HL-60 (cell line): ENCODE data around the gene VWA2.

Source experiments
- DNase-seq, 2 experiments: peaks; one replicate each; pipeline ENCODE4 v3.0.0-alpha.2; 2010 to 2020; ENCODE audit warnings: low read depth in 1 of 2, low spot score in 1 of 2
- H3K27ac ChIP-seq: fragments of 250-450 bp; sonication (Bioruptor Pico); replicated peaks from 2 replicates; pipeline ENCODE4 v1.5.1; 2020; ENCODE audit warnings: mild to moderate bottlenecking, moderate library complexity
- H3K27me3 ChIP-seq: fragments of 250-450 bp; sonication (Bioruptor Pico); 2 replicates; pipeline ENCODE4 v1.5.1; 2021; ENCODE audit warnings: mild to moderate bottlenecking, moderate library complexity; ENCODE audit not compliant: insufficient read depth, poor library complexity, severe bottlenecking
- H3K4me3 ChIP-seq: replicated peaks from 2 replicates; pipeline ENCODE4 v1.5.1; 2011; ENCODE audit warnings: mild to moderate bottlenecking, control low read depth, low read length; ENCODE audit not compliant: insufficient read depth
- GABPA ChIP-seq: IDR thresholded peaks from 2 replicates; pipeline ENCODE4 v1.6.1; 2012; ENCODE audit warnings: low read depth
- POLR2AphosphoS5 ChIP-seq: IDR thresholded peaks from 2 replicates; pipeline ENCODE4 v1.6.1; 2012; ENCODE audit warnings: low read depth
- SPI1 ChIP-seq: IDR thresholded peaks from 2 replicates; pipeline ENCODE4 v1.6.1; 2012; ENCODE audit warnings: low read depth, mild to moderate bottlenecking, borderline replicate concordance
- TF ChIP-seq, protein P1 (sequence below): IDR thresholded peaks from one replicate; pipeline ENCODE4 v1.5.1; 2011; ENCODE audit warnings: low read length, control low read depth, inconsistent platforms; ENCODE audit not compliant: insufficient read depth
- TF ChIP-seq, protein P2 (sequence below): IDR thresholded peaks from 2 replicates; pipeline ENCODE4 v1.6.1; 2012; ENCODE audit warnings: low read depth; ENCODE audit not compliant: insufficient replicate concordance

The VWA2 gene

DNA sequence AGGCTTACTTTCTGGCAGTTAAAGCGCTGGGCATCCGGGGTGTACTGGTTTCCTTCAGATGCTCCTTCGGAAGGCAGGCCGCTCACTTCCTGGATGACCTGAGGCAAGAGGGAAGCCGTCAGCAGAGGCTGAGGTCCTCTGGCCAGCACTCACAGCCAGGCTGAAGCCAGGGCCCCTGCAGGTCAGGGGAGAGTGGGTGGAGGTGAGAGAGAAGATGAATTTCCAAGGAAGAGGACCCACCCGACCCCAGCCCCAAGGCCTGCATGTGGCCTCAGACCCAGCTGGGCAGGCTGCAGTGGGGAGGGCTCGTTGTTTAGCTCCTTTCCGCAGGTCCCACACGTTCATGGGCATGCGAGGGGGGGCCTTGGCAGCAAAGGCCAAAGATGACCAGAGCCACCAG is 71.3 kb downstream of the VWA2 start:
- Histone ChIP-seq H3K27me3 (no peaks in the 10 kb centered on the region), H3K27ac (no peak overlapping the region), H3K4me3 (no peak overlapping the region)
- TF ChIP-seq, protein P1, sequence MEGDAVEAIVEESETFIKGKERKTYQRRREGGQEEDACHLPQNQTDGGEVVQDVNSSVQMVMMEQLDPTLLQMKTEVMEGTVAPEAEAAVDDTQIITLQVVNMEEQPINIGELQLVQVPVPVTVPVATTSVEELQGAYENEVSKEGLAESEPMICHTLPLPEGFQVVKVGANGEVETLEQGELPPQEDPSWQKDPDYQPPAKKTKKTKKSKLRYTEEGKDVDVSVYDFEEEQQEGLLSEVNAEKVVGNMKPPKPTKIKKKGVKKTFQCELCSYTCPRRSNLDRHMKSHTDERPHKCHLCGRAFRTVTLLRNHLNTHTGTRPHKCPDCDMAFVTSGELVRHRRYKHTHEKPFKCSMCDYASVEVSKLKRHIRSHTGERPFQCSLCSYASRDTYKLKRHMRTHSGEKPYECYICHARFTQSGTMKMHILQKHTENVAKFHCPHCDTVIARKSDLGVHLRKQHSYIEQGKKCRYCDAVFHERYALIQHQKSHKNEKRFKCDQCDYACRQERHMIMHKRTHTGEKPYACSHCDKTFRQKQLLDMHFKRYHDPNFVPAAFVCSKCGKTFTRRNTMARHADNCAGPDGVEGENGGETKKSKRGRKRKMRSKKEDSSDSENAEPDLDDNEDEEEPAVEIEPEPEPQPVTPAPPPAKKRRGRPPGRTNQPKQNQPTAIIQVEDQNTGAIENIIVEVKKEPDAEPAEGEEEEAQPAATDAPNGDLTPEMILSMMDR: no peak
- TF ChIP-seq POLR2AphosphoS5 (no peak), SPI1 (no peak), GABPA (no peak)
- TF ChIP-seq, protein P2, sequence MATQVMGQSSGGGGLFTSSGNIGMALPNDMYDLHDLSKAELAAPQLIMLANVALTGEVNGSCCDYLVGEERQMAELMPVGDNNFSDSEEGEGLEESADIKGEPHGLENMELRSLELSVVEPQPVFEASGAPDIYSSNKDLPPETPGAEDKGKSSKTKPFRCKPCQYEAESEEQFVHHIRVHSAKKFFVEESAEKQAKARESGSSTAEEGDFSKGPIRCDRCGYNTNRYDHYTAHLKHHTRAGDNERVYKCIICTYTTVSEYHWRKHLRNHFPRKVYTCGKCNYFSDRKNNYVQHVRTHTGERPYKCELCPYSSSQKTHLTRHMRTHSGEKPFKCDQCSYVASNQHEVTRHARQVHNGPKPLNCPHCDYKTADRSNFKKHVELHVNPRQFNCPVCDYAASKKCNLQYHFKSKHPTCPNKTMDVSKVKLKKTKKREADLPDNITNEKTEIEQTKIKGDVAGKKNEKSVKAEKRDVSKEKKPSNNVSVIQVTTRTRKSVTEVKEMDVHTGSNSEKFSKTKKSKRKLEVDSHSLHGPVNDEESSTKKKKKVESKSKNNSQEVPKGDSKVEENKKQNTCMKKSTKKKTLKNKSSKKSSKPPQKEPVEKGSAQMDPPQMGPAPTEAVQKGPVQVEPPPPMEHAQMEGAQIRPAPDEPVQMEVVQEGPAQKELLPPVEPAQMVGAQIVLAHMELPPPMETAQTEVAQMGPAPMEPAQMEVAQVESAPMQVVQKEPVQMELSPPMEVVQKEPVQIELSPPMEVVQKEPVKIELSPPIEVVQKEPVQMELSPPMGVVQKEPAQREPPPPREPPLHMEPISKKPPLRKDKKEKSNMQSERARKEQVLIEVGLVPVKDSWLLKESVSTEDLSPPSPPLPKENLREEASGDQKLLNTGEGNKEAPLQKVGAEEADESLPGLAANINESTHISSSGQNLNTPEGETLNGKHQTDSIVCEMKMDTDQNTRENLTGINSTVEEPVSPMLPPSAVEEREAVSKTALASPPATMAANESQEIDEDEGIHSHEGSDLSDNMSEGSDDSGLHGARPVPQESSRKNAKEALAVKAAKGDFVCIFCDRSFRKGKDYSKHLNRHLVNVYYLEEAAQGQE: no peak
- DNase-seq: no peak

DNA sequence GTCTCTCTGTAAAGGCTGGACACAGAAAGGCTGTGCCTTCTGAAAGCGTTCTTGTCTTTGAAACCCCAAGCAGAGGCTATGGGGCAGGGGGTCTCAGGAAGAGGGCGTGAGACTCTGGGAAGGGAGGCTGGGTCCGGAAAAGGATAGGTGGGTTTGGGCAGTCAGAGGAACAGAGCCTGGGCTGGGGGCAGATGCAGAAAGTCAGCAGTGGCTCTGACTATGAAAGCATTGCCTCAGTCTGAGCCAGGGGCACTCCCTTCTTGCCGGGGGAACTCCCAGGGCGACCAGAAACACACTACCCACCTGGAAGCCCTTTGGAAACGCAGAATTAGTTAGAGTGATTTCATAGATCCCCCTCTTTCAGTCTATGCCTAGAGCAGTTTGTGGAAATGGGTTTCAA is 72.0 kb downstream of the VWA2 start:
- DNase-seq: no peak
- H3K27me3 ChIP-seq: no peaks in the 10 kb centered on the region
- TF ChIP-seq, protein P1: no peak
- TF ChIP-seq GABPA: no peak
- TF ChIP-seq POLR2AphosphoS5: no peak
- TF ChIP-seq, protein P2: no peak
- TF ChIP-seq SPI1: no peak
- no peak overlapping the region for H3K27ac ChIP-seq
- no peak overlapping the region for H3K4me3 ChIP-seq

DNA sequence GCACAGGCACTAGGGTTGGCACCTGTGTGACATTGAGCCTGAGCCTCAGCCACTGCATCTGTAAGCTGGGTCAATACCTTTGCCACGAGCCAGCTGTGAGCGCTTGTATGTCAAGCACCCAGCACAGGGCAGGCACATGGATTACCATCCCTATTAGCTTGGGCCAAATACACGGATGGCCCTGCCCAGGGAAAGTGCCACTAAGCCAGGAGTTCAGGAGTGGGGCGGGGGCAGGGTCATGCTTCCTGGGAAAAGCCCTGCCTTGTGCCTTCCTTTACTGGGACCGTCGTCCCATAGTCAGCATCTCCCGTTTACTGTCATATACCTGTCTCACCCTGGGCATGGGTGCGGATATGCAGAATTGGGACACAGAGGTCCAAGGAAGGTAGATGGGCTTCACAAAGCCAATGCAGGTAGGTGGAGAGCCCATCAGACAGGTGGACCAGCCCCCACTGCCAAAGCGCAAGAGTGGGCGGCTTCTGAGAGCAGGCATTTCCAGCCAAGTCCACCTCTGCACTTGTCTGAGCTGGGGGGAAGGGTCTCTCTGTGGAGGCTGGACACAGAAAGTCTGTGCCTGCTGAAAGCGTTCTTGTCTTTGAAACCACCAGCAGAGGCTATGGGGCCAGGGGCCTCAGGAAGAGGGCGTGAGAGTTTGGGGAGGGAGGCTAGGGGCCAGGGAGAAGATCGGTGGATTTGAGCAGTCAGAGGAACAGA is 72.6 kb downstream of the VWA2 start:
- H3K27me3 ChIP-seq: no peaks in the 10 kb centered on the region
- H3K4me3 ChIP-seq: no peak overlapping the region
- DNase-seq: no peak
- TF ChIP-seq GABPA (no peak), SPI1 (no peak), POLR2AphosphoS5 (no peak)
- TF ChIP-seq, protein P2: no peak
- TF ChIP-seq, protein P1: no peak
- no peak overlapping the region for H3K27ac ChIP-seq
